ENCODE measurements around the gene NONO.

- TF ChIP-seq GATA2 (IDR thresholded peaks at IDR 0.05; ENCODE audit: low read depth, low read length) (no peak), GATA3 (IDR thresholded peaks at IDR 0.05; ENCODE audit: low read depth, low read length) (no peak)
Observed at GRCh38 chrX:71250841-71251240, 32.6 kb upstream of the NONO start.

Measured in SH-SY5Y (cell line).